ENCODE results near the gene NXPH1.

GRCh38 chr7:8639668-8640067, 206.3 kb downstream of the NXPH1 start:
- no peak for TF ChIP-seq CTCF (IDR thresholded peaks at IDR 0.05)
- no peak for TF ChIP-seq POLR2A (IDR thresholded peaks at IDR 0.05)
